Suppressor macrophage (primary cell): ENCODE measurements around the gene C6orf47.
A peak's percentile ranks its signal among the peaks of the same experiment; 100 is the strongest.
"Not testable (repeated sequence)": the region's sequence is repeated elsewhere in the genome, so short reads cannot be mapped to it uniquely, and the experiment has no call there.

ENCODE experiments used
- DNase-seq, 4 experiments: peaks; one replicate each; pipeline ENCODE4 v3.0.0-alpha.2; 2020 to 2022
- total RNA-seq, 17 experiments: gene quantifications; one replicate each; lab custom pipeline; 2026; ENCODE audit warnings: mixed read lengths in 6 of 17, inconsistent platforms in 3 of 17; lab: John Stamatoyannopoulos, UW

The C6orf47 gene
- total RNA-seq, result 10.7 to 50.1 (median 28.8) reads per million in 17 experiments

- DNase-seq, result peak; percentile 83 to 94 (median 90)
Measured at GRCh38 chr6:31660381-31661261, at the start of gene C6orf47. Gene C6orf47, minus strand, starts transcription at chr6:31660778. Its CDS starts 831 bp downstream, at chr6:31659947.

GRCh38 chr6:31709157-31709556 lies 48.6 kb upstream of the C6orf47 start:
- DNase-seq, result not testable (repeated sequence)

- DNase-seq, result no peak
Measured at GRCh38 chr6:31708224-31708623, 47.6 kb upstream of the C6orf47 start.

DNA sequence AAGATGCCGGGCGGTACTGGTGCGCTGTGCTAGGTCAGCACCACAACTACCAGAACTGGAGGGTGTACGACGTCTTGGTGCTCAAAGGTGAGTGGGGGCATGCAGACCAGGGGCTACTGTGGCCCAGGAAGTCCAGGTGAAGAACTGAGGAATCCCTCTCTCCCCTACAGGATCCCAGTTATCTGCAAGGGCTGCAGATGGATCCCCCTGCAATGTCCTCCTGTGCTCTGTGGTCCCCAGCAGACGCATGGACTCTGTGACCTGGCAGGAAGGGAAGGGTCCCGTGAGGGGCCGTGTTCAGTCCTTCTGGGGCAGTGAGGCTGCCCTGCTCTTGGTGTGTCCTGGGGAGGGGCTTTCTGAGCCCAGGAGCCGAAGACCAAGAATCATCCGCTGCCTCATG lies 47.1 kb upstream of the C6orf47 start:
- no peak for DNase-seq

DNA sequence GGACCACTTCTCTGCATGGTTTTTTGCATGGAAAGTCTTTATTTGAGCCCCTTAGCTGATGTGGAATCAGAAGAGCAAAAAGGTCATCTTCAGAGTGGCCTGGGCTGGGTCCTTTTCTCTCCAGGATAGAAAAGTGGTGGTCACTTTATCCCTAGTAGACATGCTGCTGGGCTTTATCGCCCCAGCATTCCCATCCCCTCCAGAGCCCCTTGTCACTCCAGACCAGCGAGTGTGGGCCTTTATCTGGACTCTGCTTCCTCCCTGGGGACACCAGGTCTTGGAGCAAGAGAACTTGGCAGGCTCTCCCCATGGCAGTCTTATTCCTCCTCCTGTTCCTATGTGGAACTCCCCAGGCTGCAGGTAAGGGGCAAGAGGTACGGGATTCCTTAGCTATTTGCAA lies 46.0 kb upstream of the C6orf47 start, which contains the start of gene LY6G6F:
Gene LY6G6F, plus strand, starts transcription at position 268 of the 400 bp plus-strand sequence. Its CDS starts 41 bp downstream, at position 309.
- DNase-seq, result no peak

GRCh38 chr6:31705931-31706330 lies 45.4 kb upstream of the C6orf47 start:
- DNase-seq, result no peak

DNA sequence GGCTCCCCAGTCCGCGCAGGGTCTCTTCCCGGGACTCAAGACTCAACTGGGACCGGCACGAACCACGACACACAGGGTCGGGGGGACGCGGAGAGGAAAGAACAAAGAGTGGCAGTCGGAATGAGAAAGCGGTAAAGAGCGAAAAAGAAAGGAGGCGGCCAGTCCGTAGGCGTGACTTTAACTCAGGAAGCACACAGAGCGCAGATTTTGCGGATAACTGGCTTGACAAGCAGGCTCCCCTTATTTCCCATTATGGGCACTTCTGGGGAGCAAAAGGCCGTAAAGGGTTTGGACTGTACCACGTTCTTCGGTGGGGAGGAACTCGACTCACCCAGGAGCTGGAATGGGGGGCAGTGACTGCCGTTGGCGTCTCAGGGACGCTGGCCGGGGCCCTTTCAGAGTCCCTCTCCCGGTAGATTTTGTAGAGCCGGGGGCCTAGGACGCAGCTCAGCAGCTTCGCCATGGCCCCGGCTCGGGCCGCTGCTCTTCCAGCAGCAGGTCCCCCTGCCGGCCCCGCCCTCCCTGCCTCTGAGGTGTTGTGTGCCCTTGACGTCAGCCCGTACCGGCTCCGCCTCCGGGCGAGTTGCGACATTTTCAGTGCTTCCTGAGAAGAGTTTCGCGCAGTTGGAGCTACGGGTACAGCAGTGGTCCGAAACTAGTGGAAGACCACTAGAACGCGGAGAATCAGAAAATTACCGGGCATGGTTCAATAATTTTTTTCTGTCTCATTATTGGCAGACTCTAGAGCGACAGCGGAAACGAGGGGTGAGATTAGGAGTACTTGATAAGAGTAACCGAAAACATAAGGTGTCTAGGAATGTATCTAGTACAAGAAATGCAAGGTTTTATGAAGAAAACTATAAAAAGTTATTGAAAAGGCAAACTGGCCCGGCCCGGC lies 42.5 kb upstream of the C6orf47 start, which contains the start of gene ABHD16A:
Gene ABHD16A, minus strand, starts transcription at position 506 of the 898 bp plus-strand sequence. Its CDS starts 43 bp downstream, at position 463.
- DNase-seq, result peak; percentile 98 to 99 (median 99)

DNA sequence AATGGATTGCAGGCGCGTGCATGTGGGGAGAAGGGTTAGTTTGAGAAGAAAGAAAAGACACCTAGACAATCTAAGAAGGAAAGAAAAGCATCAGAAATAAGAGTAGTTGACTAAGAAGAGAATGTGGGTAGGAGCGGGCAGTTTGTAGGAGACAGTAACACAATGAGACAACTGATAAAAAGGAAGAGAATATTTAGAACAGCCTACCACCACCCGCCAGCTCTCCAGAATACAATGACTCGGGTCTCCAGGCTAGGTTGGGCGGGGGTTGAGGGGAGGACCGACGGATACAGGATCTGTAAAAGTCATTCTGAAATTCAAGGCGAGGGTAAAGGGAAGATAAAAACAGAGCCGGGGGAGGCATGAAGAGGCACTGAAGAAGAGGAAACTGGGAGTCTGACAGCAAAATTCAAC lies 41.8 kb upstream of the C6orf47 start:
- no peak for DNase-seq

GRCh38 chr6:31701666-31702404 lies 41.3 kb upstream of the C6orf47 start:
- no peak for DNase-seq

- no peak for DNase-seq
Measured at GRCh38 chr6:31700740-31701401, 40.3 kb upstream of the C6orf47 start.

- DNase-seq, result no peak
Measured at GRCh38 chr6:31697555-31697954, 37.0 kb upstream of the C6orf47 start.

GRCh38 chr6:31693535-31693934 lies 33.0 kb upstream of the C6orf47 start:
- DNase-seq, result peak in 1 of 4 experiments; percentile 31

GRCh38 chr6:31692886-31693285 lies 32.3 kb upstream of the C6orf47 start:
- DNase-seq, result no peak

DNA sequence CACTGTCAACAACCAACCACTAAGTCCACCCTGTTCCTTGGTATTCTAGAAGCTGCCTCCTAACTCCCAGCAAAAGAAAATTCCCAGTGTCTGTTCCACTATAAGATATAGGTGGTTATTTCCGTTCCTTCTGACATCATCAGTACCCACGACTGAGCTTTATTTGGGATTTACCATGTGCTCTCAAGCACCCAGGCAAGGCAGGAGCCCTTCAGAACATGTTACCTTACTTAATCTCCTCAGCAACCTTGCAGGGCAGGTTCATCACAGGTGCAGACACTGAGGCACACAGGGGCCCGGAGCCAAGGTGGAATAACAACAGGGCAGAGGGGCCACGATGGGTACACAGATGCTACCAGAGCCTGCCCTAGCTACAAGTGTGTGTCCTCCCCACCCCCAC lies 31.8 kb upstream of the C6orf47 start:
- DNase-seq, result no peak

DNA sequence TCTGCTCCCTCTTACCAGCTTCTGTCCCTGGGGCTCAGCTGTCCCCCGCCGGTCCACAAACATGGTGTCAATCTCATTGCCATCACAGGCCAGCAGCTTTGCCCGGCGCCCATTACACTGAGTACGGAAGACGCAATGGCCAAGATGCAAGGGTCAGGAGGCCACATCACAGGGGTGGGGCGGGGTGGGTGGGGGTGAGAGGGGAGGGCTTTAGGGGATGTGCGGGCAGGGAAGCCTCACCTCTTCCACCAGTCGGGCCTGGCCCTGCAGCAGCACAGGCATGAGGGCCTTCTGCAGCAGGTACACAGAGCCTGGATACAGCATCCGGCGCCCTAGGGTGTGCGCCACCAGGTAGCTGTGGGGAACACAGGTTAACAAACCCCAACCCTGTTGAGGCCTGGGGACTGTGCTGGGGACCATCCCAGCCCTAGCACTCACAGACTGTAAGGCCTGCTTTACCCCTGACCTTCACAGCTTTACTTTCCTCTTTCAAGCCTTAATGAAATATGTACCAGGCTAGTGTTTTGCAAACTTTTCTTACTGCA lies 31.1 kb upstream of the C6orf47 start:
- no peak for DNase-seq

DNA sequence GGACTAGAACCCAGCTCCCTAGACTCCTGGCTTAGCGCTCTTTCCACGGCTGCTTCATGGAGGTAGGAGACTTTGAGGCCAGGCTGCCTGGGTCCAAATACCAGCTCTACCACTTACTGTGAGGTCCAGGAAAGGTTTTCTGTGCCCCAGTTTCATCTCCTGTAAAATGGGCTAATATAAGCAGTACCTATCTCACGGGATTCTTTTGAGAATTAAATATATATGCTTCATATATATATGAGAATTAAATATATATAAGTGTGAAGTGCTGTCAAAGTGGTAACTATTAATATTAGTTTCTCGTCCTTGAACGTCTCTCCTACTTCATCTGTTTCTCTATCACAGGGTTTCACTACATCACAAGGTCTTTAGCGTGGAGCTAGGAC lies 30.5 kb upstream of the C6orf47 start:
- no peak for DNase-seq

DNA sequence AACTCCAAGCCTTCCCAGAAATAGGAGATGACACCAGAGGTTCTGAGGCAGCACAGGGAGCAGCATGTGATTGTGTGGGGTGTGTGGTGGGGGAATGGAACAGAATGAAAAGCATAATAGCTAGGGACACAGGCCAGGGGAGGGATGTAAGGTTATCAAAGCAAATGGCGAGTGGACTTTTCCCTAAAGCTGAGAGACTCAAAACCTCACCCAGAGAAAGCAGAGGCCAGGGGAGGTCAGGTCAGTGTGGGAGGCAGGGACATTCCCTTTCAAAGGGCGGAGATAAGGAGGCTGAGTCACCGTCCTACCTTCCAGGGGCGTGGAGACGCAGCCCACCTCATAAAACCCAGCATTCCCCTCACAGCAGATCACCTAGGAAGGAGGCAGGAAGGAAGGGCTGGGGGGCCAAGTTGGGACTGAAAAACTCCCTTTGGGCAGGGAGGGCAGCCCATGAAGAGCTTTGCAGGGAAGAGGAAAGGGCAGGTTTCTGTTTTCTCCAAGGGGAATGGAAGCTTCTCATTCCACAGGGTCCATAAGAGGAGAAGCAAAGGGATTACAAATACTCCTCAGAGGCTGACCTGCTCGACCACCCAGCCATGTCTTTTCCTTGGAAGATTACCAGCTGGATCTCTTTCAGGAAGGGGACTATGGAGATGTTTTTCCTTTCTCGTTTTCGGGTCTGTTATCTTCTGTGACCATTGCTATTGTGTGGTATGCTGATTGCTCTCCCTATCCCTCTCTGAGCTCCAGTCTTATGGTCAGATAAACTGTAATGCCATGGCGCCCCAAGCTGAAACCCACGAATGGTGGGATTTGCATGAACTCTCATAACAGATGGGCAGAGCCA lies 29.9 kb upstream of the C6orf47 start:
- DNase-seq, result no peak

DNA sequence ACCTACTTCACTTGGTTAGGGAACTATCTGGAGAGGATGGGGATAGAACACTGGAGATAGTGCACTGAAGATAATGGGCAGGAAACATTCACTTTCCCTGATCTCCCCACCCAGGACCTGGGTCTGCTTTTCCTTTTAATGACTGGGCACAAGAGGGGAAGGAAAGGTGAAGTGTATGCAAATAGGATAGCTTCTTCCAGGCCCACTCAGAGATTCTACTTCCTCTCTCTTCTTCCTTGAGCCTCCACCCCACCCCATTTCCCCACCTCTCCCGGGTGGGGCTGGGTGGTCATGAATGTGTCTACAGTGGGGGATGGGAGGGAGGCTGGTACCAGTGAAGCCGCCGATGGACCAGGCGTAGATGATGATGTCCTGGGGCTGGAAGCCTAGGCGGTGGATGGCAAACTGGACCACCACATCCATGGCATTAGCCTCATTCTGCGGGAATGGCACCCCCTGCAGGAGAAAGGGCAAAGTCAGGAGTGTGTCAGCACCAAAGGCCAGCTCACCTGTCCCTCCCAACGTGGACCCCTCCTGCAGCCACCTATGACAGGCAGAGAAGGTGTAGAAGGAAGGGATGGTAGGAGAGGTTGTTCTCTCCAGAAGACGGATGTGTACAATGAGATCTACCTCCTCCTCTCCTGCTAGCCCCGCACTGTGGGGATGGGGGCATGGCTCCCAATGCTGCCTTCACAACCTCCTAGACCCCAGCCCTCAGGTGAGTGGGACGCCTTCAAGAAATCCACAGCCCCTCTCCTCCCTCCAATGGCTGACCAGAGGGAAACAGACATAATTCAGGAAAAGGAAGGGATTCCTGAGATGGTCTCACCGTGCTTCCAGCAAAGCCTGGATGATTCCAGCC lies 28.9 kb upstream of the C6orf47 start:
- DNase-seq, result no peak
